ENCODE results near the gene ATRN. TPM values are rescaled to one million over a fixed set of nuclear protein-coding genes. Genes with fewer than 3 reads are reported as not detected.

ATRN gene
- total RNA-seq, 1 donor from 2014 or later = 37.0 TPM

GRCh38 chr20:3699037-3699436 lies 228.2 kb downstream of the ATRN start:
- no peaks in the 10 kb centered on the region for H3K36me3 Mint-ChIP-seq (ENCODE audit: low read depth, unreplicated experiment)
- no peaks in the 10 kb centered on the region for H3K9me3 Mint-ChIP-seq (ENCODE audit: unreplicated experiment)

More at GRCh38 chr20:3699037-3699436, 228.2 kb downstream of the ATRN start:
- Mint-ChIP-seq H3K27me3 (ENCODE audit: unreplicated experiment) (peaks cover 2% of the 10 kb centered on the region), H3K4me1 (ENCODE audit: unreplicated experiment) (no peaks in the 10 kb centered on the region), H3K4me3 (ENCODE audit: unreplicated experiment) (no peak overlapping the region), H3K27ac (ENCODE audit: unreplicated experiment) (no peak overlapping the region)
- DNase-seq (ENCODE audit: low spot score) = no peak
- no peak for TF ChIP-seq CTCF (IDR thresholded peaks at IDR 0.05; ENCODE audit: unreplicated experiment)

Other genes starting within 250 kb of the ATRN start
- gene SLC4A11, start 231.8 kb upstream of the ATRN start, total RNA-seq (ENCODE audit: unreplicated experiment) = 30.6 TPM
- gene DNAAF9, start 63.3 kb upstream of the ATRN start, total RNA-seq (ENCODE audit: unreplicated experiment) = 18.8 TPM
- not detected for gene GFRA4, start 192.4 kb downstream of the ATRN start, total RNA-seq (ENCODE audit: unreplicated experiment)
- gene ADAM33, start 211.0 kb downstream of the ATRN start, total RNA-seq (ENCODE audit: unreplicated experiment) = 0.23 TPM
- not detected for gene SIGLEC1, start 241.6 kb downstream of the ATRN start, total RNA-seq (ENCODE audit: unreplicated experiment)